Measurements from ENCODE around the gene FDX1. TPM values are rescaled to one million over a fixed set of nuclear protein-coding genes. Genes with fewer than 3 reads are reported as not detected.

FDX1 gene
- total RNA-seq, 1 experiment from 2014 or later = 13.6 TPM

GRCh38 chr11:110469127-110469526, 39.4 kb downstream of the FDX1 start:
- BruUV-seq (replicated peaks) = no TSS peak
- Histone ChIP-seq H3K27ac (ENCODE audit: low read length) (no peak overlapping the region), H3K36me3 (ENCODE audit: control insufficient read depth, insufficient read depth, low read length) (no peaks in the 10 kb centered on the region), H3K27me3 (ENCODE audit: control insufficient read depth, insufficient read depth, low read length) (no peaks in the 10 kb centered on the region), H3K9me3 (ENCODE audit: control insufficient read depth, insufficient read depth, low read depth, low read length) (no peaks in the 10 kb centered on the region), H3K4me1 (ENCODE audit: control insufficient read depth, insufficient read depth, low read length) (no peaks in the 10 kb centered on the region), H3K4me3 (ENCODE audit: low read depth in 2 of 2, low read length in 2 of 2) (no peak overlapping the region)
- no peak for DNase-seq (ENCODE audit: low read depth, low spot score)
- intact Hi-C loops (cut with micrococcal nuclease; ENCODE audit: unreplicated experiment) (loop anchor here (10.0 kb wide), 1 partner anchor 976 kb away; no protein-coding TSS in a partner anchor), in situ Hi-C loops (cut with HindIII; ENCODE audit: low pct_unique_long_range_greater_than_20kb, low sequenced_read_pairs) (no loop called here)
- no peak for TF ChIP-seq SIN3A (IDR thresholded peaks at IDR 0.05; ENCODE audit: borderline replicate concordance, insufficient read depth, low read depth, low read length)
- TF ChIP-seq CTCF (IDR thresholded peaks at IDR 0.05) = no peak
- TF ChIP-seq TCF7L2 (IDR thresholded peaks at IDR 0.05; ENCODE audit: low read depth, low read length) = no peak
- CTCF ChIA-PET = no interaction called here
- POLR2A ChIA-PET = no interaction called here
- ATAC-seq = no peak

- ATAC-seq (no peak), DNase-seq (ENCODE audit: low read depth, low spot score) (no peak)
- Histone ChIP-seq H3K4me3 (ENCODE audit: low read depth in 2 of 2, low read length in 2 of 2) (no peak overlapping the region), H3K9me3 (ENCODE audit: control insufficient read depth, insufficient read depth, low read depth, low read length) (no peaks in the 10 kb centered on the region), H3K4me1 (ENCODE audit: control insufficient read depth, insufficient read depth, low read length) (no peaks in the 10 kb centered on the region), H3K36me3 (ENCODE audit: control insufficient read depth, insufficient read depth, low read length) (no peaks in the 10 kb centered on the region), H3K27me3 (ENCODE audit: control insufficient read depth, insufficient read depth, low read length) (no peaks in the 10 kb centered on the region), H3K27ac (ENCODE audit: low read length) (no peak overlapping the region)
- BruUV-seq (replicated peaks) = no TSS peak
- TF ChIP-seq SIN3A (IDR thresholded peaks at IDR 0.05; ENCODE audit: borderline replicate concordance, insufficient read depth, low read depth, low read length) (no peak), POLR2AphosphoS5 (IDR thresholded peaks at IDR 0.05; ENCODE audit: low read depth, low read length) (no peak), TCF7L2 (IDR thresholded peaks at IDR 0.05; ENCODE audit: low read depth, low read length) (no peak), REST (IDR thresholded peaks at IDR 0.05; ENCODE audit: insufficient read depth in 1 of 2, low read depth in 2 of 2, low read length in 1 of 2) (no peak), CTCF (IDR thresholded peaks at IDR 0.05) (no peak)
- ChIA-PET CTCF (no interaction called here), POLR2A (no interaction called here)
- intact Hi-C loops (cut with micrococcal nuclease; ENCODE audit: unreplicated experiment) (no loop called here), in situ Hi-C loops (cut with HindIII; ENCODE audit: low pct_unique_long_range_greater_than_20kb, low sequenced_read_pairs) (no loop called here)
Measured at GRCh38 chr11:110470716-110471115, 41.0 kb downstream of the FDX1 start.

Data from Panc1 (cell line).